GM13976 (cell line): ENCODE results near the gene HLA-DPA1.
"Not testable (repeated sequence)": the region's sequence is repeated elsewhere in the genome, so short reads cannot be mapped to it uniquely, and the experiment has no call there.

Experiments
- DNase-seq: peaks from one replicate; pipeline ENCODE4 v3.0.0; 2012; ENCODE audit warnings: low spot score
- in situ Hi-C: fragments of 300-500 bp; cut with MboI; formaldehyde crosslinking; loops from one replicate; pipeline ENCODE4 v1.12.0; 2022; ENCODE audit warnings: low sequenced_read_pairs, mixed read lengths, inconsistent platforms; ENCODE audit not compliant: unreplicated experiment
- TF ChIP-seq, protein P1 (sequence below): IDR thresholded peaks from 2 replicates; pipeline ENCODE4 v1.5.1; 2012; ENCODE audit warnings: borderline replicate concordance, mild to moderate bottlenecking; ENCODE audit not compliant: insufficient read depth; ENCODE audit errors: extremely low read depth, missing control alignments, control extremely low read depth

Gene HLA-DPA1

GRCh38 chr6:33066917-33067521, 6.4 kb downstream of the HLA-DPA1 start:
- in situ Hi-C loops: no loop called here
- TF ChIP-seq, protein P1, sequence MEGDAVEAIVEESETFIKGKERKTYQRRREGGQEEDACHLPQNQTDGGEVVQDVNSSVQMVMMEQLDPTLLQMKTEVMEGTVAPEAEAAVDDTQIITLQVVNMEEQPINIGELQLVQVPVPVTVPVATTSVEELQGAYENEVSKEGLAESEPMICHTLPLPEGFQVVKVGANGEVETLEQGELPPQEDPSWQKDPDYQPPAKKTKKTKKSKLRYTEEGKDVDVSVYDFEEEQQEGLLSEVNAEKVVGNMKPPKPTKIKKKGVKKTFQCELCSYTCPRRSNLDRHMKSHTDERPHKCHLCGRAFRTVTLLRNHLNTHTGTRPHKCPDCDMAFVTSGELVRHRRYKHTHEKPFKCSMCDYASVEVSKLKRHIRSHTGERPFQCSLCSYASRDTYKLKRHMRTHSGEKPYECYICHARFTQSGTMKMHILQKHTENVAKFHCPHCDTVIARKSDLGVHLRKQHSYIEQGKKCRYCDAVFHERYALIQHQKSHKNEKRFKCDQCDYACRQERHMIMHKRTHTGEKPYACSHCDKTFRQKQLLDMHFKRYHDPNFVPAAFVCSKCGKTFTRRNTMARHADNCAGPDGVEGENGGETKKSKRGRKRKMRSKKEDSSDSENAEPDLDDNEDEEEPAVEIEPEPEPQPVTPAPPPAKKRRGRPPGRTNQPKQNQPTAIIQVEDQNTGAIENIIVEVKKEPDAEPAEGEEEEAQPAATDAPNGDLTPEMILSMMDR: no peak
- no peak for DNase-seq

- TF ChIP-seq, protein P1: no peak
- in situ Hi-C loops: no loop called here
- DNase-seq: no peak
Measured at GRCh38 chr6:33065312-33065711, 8.1 kb downstream of the HLA-DPA1 start.

- no peak for DNase-seq
- in situ Hi-C loops: no loop called here
- TF ChIP-seq, protein P1: no peak
Measured at GRCh38 chr6:33064723-33065122, 8.7 kb downstream of the HLA-DPA1 start.

GRCh38 chr6:33063435-33063834, 10.0 kb downstream of the HLA-DPA1 start:
- in situ Hi-C loops, DNase-seq: not testable (repeated sequence)

- TF ChIP-seq, protein P1: no peak
- peak; percentile 60 for DNase-seq
- in situ Hi-C loops: no loop called here
Measured at GRCh38 chr6:33061987-33062386, 11.5 kb downstream of the HLA-DPA1 start.

- in situ Hi-C loops: no loop called here
- no peak for DNase-seq
- TF ChIP-seq, protein P1: no peak
Measured at GRCh38 chr6:33057222-33058150, 16.0 kb downstream of the HLA-DPA1 start.

GRCh38 chr6:33053230-33053629, 20.2 kb downstream of the HLA-DPA1 start:
- DNase-seq: no peak
- TF ChIP-seq, protein P1: no peak
- in situ Hi-C loops: no loop called here
